IMR-90 (cell line): ENCODE results near the gene GRIN2B. TPM values are rescaled to one million over a fixed set of nuclear protein-coding genes. Genes with fewer than 3 reads are reported as not detected.

Source experiments
- ATAC-seq: fragments of 200-7000 bp; cut with Tn5 transposase; 2 replicates; pipeline ENCODE4 v1.9.1; 2020; ENCODE audit warnings: low read depth, mild to moderate bottlenecking, moderate library complexity
- BruUV-seq: library from RNA; stranded (reverse); fragments of 400-500 nt; replicated peaks from 2 replicates; lab custom pipeline; 2021; lab: Mats Ljungman, UMichigan
- CTCF ChIA-PET: fragments of 300-600 bp; formaldehyde crosslinking; extraction: SDS; loops from one replicate; lab custom pipeline; 2021; ENCODE audit warnings: antibody characterized with exemption; lab: Yijun Ruan, JAX
- POLR2A ChIA-PET: fragments of 300-600 bp; sonication (Branson Sonifier 250); formaldehyde crosslinking; loops from one replicate; lab custom pipeline; 2022; ENCODE audit warnings: antibody characterized with exemption; ENCODE audit not compliant: unreplicated experiment; lab: Charles Lee
- DNase-seq: peaks from one replicate; pipeline ENCODE4 v3.0.0; 2013
- H2AFZ ChIP-seq: replicated peaks from 2 replicates; pipeline ENCODE3; 2013; ENCODE audit warnings: low read length, mild to moderate bottlenecking; ENCODE audit not compliant: poor library complexity
- H2AK5ac ChIP-seq: 2 replicates; pipeline ENCODE4 v1.6.1; 2013; ENCODE audit warnings: low read depth, low read length, inconsistent platforms
- H2AK9ac ChIP-seq: replicated peaks from 2 replicates; pipeline ENCODE3; 2013; ENCODE audit warnings: mild to moderate bottlenecking, low read depth, low read length, moderate library complexity; ENCODE audit not compliant: poor library complexity
- H2BK120ac ChIP-seq: 2 replicates; pipeline ENCODE4 v1.6.1; 2013; ENCODE audit warnings: low read depth, low read length, inconsistent platforms
- H2BK15ac ChIP-seq: 3 replicates; pipeline ENCODE4 v1.6.1; 2013; ENCODE audit warnings: low read depth, low read length, inconsistent platforms
- H2BK20ac ChIP-seq: 2 replicates; pipeline ENCODE4 v1.6.1; 2013; ENCODE audit warnings: low read depth, mild to moderate bottlenecking, inconsistent platforms, low read length, moderate library complexity
- H2BK5ac ChIP-seq: 2 replicates; pipeline ENCODE4 v1.6.1; 2013; ENCODE audit warnings: mild to moderate bottlenecking, low read depth, low read length, inconsistent platforms; ENCODE audit not compliant: poor library complexity, severe bottlenecking
- H3K14ac ChIP-seq: replicated peaks from 2 replicates; pipeline ENCODE4 v1.6.1; 2013; ENCODE audit warnings: low read depth, low read length, inconsistent platforms
- H3K18ac ChIP-seq: 2 replicates; pipeline ENCODE4 v1.6.1; 2013; ENCODE audit warnings: low read depth, low read length, control low read depth
- H3K23ac ChIP-seq: 2 replicates; pipeline ENCODE4 v1.6.1; 2013; ENCODE audit warnings: low read depth, low read length, inconsistent platforms
- H3K27ac ChIP-seq: 2 replicates; pipeline ENCODE4 v1.5.1; 2013; ENCODE audit warnings: mild to moderate bottlenecking, control low read depth, low read length; ENCODE audit not compliant: insufficient read depth
- H3K27me3 ChIP-seq: 2 replicates; pipeline ENCODE4 v1.6.1; 2013; ENCODE audit warnings: low read length; ENCODE audit not compliant: control insufficient read depth, insufficient read depth
- H3K36me3 ChIP-seq: 2 replicates; pipeline ENCODE4 v1.6.1; 2013; ENCODE audit warnings: low read length, mixed read lengths; ENCODE audit not compliant: control insufficient read depth, insufficient read depth
- H3K4ac ChIP-seq: 2 replicates; pipeline ENCODE4 v1.6.1; 2013; ENCODE audit warnings: low read depth, low read length, inconsistent platforms
- H3K4me1 ChIP-seq: 2 replicates; pipeline ENCODE4 v1.6.1; 2013; ENCODE audit warnings: low read length, mixed read lengths; ENCODE audit not compliant: control insufficient read depth, insufficient read depth
- H3K4me2 ChIP-seq: 2 replicates; pipeline ENCODE4 v1.6.1; 2013; ENCODE audit warnings: low read depth, mild to moderate bottlenecking, control low read depth, low read length, moderate library complexity
- H3K4me3 ChIP-seq: 2 replicates; pipeline ENCODE4 v1.5.1; 2013; ENCODE audit warnings: low read depth, mild to moderate bottlenecking, control low read depth, low read length, moderate library complexity; ENCODE audit not compliant: insufficient read depth
- H3K56ac ChIP-seq: 2 replicates; pipeline ENCODE4 v1.6.1; 2013; ENCODE audit warnings: low read length, inconsistent platforms; ENCODE audit not compliant: insufficient read depth; ENCODE audit errors: extremely low read depth
- H3K79me1 ChIP-seq, 2 experiments: 2 replicates each; pipeline ENCODE4 v1.6.1; 2013; ENCODE audit warnings: low read length in 2 of 2, inconsistent platforms in 1 of 2, low read depth in 1 of 2
- H3K9ac ChIP-seq: 2 replicates; pipeline ENCODE4 v1.6.1; 2013; ENCODE audit warnings: low read depth, low read length, control low read depth
- H3K9me1 ChIP-seq: 2 replicates; pipeline ENCODE4 v1.6.1; 2013; ENCODE audit warnings: low read length, inconsistent platforms; ENCODE audit not compliant: insufficient read depth
- H3K9me3 ChIP-seq: 2 replicates; pipeline ENCODE4 v1.6.1; 2013; ENCODE audit warnings: low read length; ENCODE audit not compliant: control insufficient read depth, insufficient read depth
- H4K20me1 ChIP-seq: 2 replicates; pipeline ENCODE4 v1.6.1; 2013; ENCODE audit warnings: low read length, inconsistent platforms; ENCODE audit not compliant: insufficient read depth
- H4K5ac ChIP-seq: 2 replicates; pipeline ENCODE4 v1.6.1; 2013; ENCODE audit warnings: mild to moderate bottlenecking, low read depth, low read length, control low read depth
- H4K8ac ChIP-seq, 2 experiments: 2 replicates each; pipeline ENCODE4 v1.6.1; 2013; ENCODE audit warnings: low read depth in 2 of 2, low read length in 2 of 2, control low read depth in 1 of 2, inconsistent platforms in 1 of 2
- H4K91ac ChIP-seq: 2 replicates; pipeline ENCODE4 v1.6.1; 2013; ENCODE audit warnings: low read depth, low read length, inconsistent platforms; ENCODE audit not compliant: insufficient read depth
- MAFK ChIP-seq: IDR thresholded peaks from 2 replicates; pipeline ENCODE4 v1.6.1; 2012; ENCODE audit warnings: low read depth, low read length, improper control_type of control experiment
- POLR2A ChIP-seq: IDR thresholded peaks from 2 replicates; pipeline ENCODE4 v1.6.1; 2012; ENCODE audit warnings: mild to moderate bottlenecking, low read depth, low read length
- RAD21 ChIP-seq: IDR thresholded peaks from 2 replicates; pipeline ENCODE4 v1.6.1; 2012; ENCODE audit warnings: low read length, improper control_type of control experiment
- RCOR1 ChIP-seq: IDR thresholded peaks from 2 replicates; pipeline ENCODE4 v1.6.1; 2012; ENCODE audit warnings: mild to moderate bottlenecking, low read length, improper control_type of control experiment; ENCODE audit not compliant: insufficient replicate concordance
- WGBS, 2 experiments: methylation state at CpG; one replicate each; pipeline versions ENCODE4 v1.1.5 to v1.1.7; 2013; ENCODE audit warnings: missing lambda C conversion rate in 2 of 2; ENCODE audit not compliant: insufficient read length in 1 of 2; ENCODE audit errors: extremely low coverage in 2 of 2; 5-methylcytosine and 5-hydroxymethylcytosine counted together
- dilution Hi-C: fragments of 300-500 bp; cut with HindIII; formaldehyde crosslinking; loops from one replicate; pipeline ENCODE4 v1.14.3; 2018; ENCODE audit warnings: low sequenced_read_pairs; ENCODE audit not compliant: unreplicated experiment
- in situ Hi-C: fragments of 300-500 bp; cut with MboI; formaldehyde crosslinking; loops from 3 replicates; pipeline ENCODE4 v1.14.3; 2019; ENCODE audit warnings: low sequenced_read_pairs, inconsistent platforms, mixed read lengths
- intact Hi-C: fragments of 100-400 bp; cut with micrococcal nuclease; formaldehyde crosslinking; loops from 2 replicates; pipeline ENCODE4 v1.10.0; 2022
- polyA plus RNA-seq, 3 experiments: library from polyadenylated mRNA; depleted of rRNA; stranded (reverse); fragments of >200 nt; gene quantifications; 2 replicates each; pipeline ENCODE4 v1.2.3, GENCODE V29; 2012; ENCODE audit warnings: low replicate concordance in 1 of 3
- total RNA-seq: library from RNA; depleted of rRNA; stranded (reverse); fragments of >200 nt; gene quantifications from 2 replicates; pipeline ENCODE4 v1.2.3, GENCODE V29; 2012

The GRIN2B gene
- total and polyA plus RNA-seq, 2 of the 4 experiments (the other 2 are of a cell fraction), result under 0.01 TPM; not detected in 1

DNA sequence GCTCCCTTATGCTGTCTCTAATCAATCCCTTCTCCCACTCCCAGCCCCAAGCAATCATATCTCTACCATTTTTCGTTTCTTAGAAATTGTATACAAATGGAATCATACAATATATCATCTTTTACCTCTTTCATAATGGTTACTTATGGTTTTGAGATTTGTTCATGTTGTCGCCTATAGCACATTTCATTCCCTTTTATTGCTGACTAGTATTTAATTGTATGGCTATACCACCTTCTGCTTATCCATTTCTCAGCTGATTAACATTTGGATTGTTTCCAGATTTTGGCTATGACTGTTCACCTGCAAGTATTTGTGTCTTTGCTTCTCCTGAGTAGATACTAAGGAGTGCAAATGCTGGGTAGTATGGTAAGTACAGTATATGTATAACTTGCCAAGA, 36.7 kb upstream of the GRIN2B start:
- Histone ChIP-seq H3K79me1 (no peaks in the 10 kb centered on the region), H2BK5ac (no peak overlapping the region), H3K56ac (no peak overlapping the region), H3K9me1 (no peaks in the 10 kb centered on the region), H2AK9ac (no peak overlapping the region), H3K36me3 (no peaks in the 10 kb centered on the region), H3K9me3 (0 out of 2 replicates have a peak, but pooled peaks cover 7% of the 10 kb centered on the region), H2BK15ac (no peak overlapping the region), H3K4me1 (no peaks in the 10 kb centered on the region), H3K23ac (no peak overlapping the region), H3K18ac (no peak overlapping the region), H4K20me1 (no peaks in the 10 kb centered on the region), H3K4ac (no peak overlapping the region), H2BK20ac (no peak overlapping the region), H2AFZ (no peak overlapping the region), H3K9ac (no peak overlapping the region), H3K4me3 (no peak overlapping the region), H4K8ac (no peak overlapping the region), H3K14ac (no peak overlapping the region), H3K4me2 (no peak overlapping the region), H4K91ac (no peak overlapping the region), H2AK5ac (no peak overlapping the region), H3K27me3 (no peaks in the 10 kb centered on the region), H3K27ac (no peak overlapping the region), H4K5ac (no peak overlapping the region), H2BK120ac (no peak overlapping the region)
- dilution Hi-C loops (no loop called here), intact Hi-C loops (no loop called here), in situ Hi-C loops (no loop called here)
- TF ChIP-seq RAD21 (no peak), MAFK (peak; percentile 44; the same call in 1 of the 2 replicates), RCOR1 (no peak), POLR2A (no peak)
- BruUV-seq, result no TSS peak
- WGBS, 2 experiments, result no CpG with 5 or more reads among the region's 2 CpGs
- ChIA-PET POLR2A (no interaction called here), CTCF (no interaction called here)
- DNase-seq (no peak), ATAC-seq (no peak)
